Liver (tissue), 3 donors: Measurements from ENCODE around the gene NR2C1.

Experiments
- ATF3 ChIP-seq: IDR thresholded peaks from 2 replicates; pipeline ENCODE4 v1.6.1; 2016; ENCODE audit warnings: antibody characterized with exemption
- CTCF ChIP-seq: fragments of 150-350 bp; IDR thresholded peaks from 2 replicates; pipeline ENCODE4 v1.5.1; 2017; ENCODE audit warnings: improper control_type of control experiment, low read depth, low read length; ENCODE audit not compliant: missing input control
- FOXA1 ChIP-seq: IDR thresholded peaks from 2 replicates; pipeline ENCODE4 v1.6.1; 2016; ENCODE audit warnings: antibody characterized with exemption
- HNF4A ChIP-seq, 2 donors: conservative IDR thresholded peaks; 2 replicates each; pipeline ENCODE4 v1.6.1; 2016; ENCODE audit warnings: antibody characterized with exemption in 2 of 2, mild to moderate bottlenecking in 2 of 2
- MAX ChIP-seq: IDR thresholded peaks from 2 replicates; pipeline ENCODE4 v1.6.1; 2016; ENCODE audit warnings: antibody characterized with exemption
- YY1 ChIP-seq: IDR thresholded peaks from 2 replicates; pipeline ENCODE4 v1.6.1; 2016; ENCODE audit warnings: antibody characterized with exemption, mild to moderate bottlenecking
- donor health status: healthy.
- donor health status: healthy.

DNA sequence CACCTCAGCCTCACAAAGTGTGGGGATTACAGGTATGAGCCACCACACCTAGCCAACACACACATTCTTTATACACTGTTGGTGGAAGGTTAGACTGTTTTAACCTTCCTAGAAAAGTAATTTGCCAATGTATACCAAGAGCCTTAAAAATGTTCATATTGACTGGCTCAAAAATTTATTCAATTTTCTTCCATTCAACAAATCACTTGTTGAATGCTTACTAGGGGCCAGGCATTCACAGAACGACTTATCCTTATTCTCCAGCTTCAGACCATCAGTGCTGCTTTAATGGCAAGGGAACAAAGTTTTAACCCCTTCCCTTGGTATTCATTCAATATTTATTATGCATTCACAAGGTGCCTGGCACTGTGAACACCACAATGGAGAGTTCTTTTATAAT lies 3.0 kb downstream of the NR2C1 start:
- TF ChIP-seq CTCF (no peak), HNF4A (conservative IDR thresholded peaks at IDR 0.05) (no peak), MAX (no peak), FOXA1 (no peak), ATF3 (no peak), YY1 (no peak)
